ENCODE data around the gene MAN1C1. TPM values are rescaled to one million over a fixed set of nuclear protein-coding genes. Genes with fewer than 3 reads are reported as not detected.

The MAN1C1 gene
- total and polyA plus RNA-seq, 10 of the 15 experiments (the other 5 are each of a cell fraction or from before 2014, with no cell fraction given): 0.12 to 0.56 (median 0.22) TPM; not detected in 3

DNA sequence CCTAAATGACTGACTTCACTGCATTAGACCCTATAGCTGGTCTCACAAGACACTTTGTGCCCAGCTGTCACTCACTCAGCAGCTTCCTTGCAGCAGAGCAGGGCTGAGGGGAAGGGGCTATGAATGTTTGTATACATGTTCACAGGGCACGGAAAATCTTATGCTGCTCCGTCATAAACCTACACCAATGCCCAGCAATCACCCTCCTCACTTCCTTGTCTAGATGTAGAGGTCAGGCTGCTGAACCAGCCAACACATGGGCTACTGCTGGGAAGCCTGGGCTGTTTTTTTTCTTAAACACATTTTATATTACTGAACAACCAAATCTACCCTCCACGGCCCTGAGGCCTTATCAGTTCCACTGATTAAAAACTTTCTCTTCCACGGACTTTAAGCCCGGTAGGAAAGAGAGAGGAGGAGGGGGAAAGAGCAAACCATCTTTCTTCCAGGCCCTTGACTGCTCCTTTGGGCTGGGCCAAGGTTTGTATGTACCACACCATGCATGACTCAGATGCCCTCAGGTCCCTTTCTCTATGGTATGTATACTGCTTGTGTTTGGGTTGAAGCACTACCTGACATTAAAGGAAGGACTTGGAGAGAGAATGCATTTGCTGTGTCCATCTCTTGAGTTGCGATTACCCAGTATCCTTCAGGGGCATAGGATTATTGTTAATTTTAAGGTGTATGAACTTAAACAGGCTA lies 215.9 kb downstream of the MAN1C1 start (continued):
- TF ChIP-seq, protein P1, sequence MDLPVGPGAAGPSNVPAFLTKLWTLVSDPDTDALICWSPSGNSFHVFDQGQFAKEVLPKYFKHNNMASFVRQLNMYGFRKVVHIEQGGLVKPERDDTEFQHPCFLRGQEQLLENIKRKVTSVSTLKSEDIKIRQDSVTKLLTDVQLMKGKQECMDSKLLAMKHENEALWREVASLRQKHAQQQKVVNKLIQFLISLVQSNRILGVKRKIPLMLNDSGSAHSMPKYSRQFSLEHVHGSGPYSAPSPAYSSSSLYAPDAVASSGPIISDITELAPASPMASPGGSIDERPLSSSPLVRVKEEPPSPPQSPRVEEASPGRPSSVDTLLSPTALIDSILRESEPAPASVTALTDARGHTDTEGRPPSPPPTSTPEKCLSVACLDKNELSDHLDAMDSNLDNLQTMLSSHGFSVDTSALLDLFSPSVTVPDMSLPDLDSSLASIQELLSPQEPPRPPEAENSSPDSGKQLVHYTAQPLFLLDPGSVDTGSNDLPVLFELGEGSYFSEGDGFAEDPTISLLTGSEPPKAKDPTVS (IDR thresholded peaks at IDR 0.05; ENCODE audit: low read depth, low read length): no peak

DNA sequence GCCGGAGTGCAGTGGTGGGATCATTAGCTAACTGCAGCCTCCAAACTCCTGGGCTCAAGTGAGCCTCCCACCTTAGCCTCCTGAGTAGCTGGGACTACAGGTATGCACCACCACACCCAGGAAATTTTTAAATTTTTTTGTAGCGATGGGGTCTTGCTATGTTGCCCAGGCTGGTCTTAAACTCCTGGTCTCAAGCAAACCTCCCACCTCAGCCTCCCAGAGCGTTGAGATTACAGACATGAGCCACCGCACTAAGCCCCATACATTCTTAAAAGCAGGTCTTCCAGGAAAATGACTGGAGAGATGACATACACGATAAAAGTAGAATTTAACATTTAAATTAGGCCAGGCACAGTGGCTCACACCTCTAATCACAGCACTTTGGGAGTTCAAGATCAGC lies 216.6 kb downstream of the MAN1C1 start:
- ChIA-PET RAD21 (ENCODE audit: unreplicated experiment) (interaction anchor here (1.4 kb wide), 1 partner anchor 12 kb away, joined by 3 read pairs; no protein-coding TSS in a partner anchor), SMC1A (ENCODE audit: uncharacterized antibody, unreplicated experiment) (no interaction called here), POLR2A (no interaction called here), CTCF (interaction anchor here (1.1 kb wide), 1 partner anchor 21 kb away, joined by 4 read pairs; no protein-coding TSS in a partner anchor)
- Histone ChIP-seq H3K79me2 (ENCODE audit: control insufficient read depth, insufficient read depth, low read length) (no peaks in the 10 kb centered on the region), H3K4me3 (no peak overlapping the region), H3K27me3 (replicated peaks in 1 of 2; ENCODE audit: control insufficient read depth in 2 of 2, insufficient read depth in 2 of 2, low read length in 1 of 2) (no peaks in the 10 kb centered on the region), H3K9me3 (replicated peaks; ENCODE audit: control insufficient read depth, insufficient read depth, low read length) (no peaks in the 10 kb centered on the region), H3K4me2 (ENCODE audit: control insufficient read depth, insufficient read depth) (no peak overlapping the region), H3K4me1 (ENCODE audit: control insufficient read depth, insufficient read depth, low read length) (no peaks in the 10 kb centered on the region), H4K20me1 (ENCODE audit: control insufficient read depth, insufficient read depth) (no peaks in the 10 kb centered on the region), H3K9ac (ENCODE audit: control insufficient read depth, insufficient read depth, low read length) (no peak overlapping the region), H2AFZ (ENCODE audit: control insufficient read depth, low read depth, low read length) (no peak overlapping the region), H3K27ac (ENCODE audit: control insufficient read depth, insufficient read depth) (no peak overlapping the region), H3K36me3 (ENCODE audit: control insufficient read depth in 2 of 2, insufficient read depth in 2 of 2, low read length in 1 of 2) (peaks cover 7 to 31% of the 10 kb centered on the region in 2 experiments)
- intact Hi-C loops (cut with micrococcal nuclease; ENCODE audit: unreplicated experiment) (no loop called here), in situ Hi-C loops (cut with MboI) (no loop called here)
- FAIRE-seq (no peak), DNase-seq (ENCODE audit: low read depth, low spot score) (no peak), ATAC-seq (no peak)
- 98% methylated on average over 5 of the region's 5 CpGs for WGBS (ENCODE audit: insufficient coverage, insufficient replicate concordance, low lambda C conversion rate, missing lambda C conversion rate)
- TF ChIP-seq RAD51 (IDR thresholded peaks at IDR 0.05): no peak
- no peak for TF ChIP-seq IKZF1 (conservative IDR thresholded peaks at IDR 0.05)
- TF ChIP-seq, protein P2, sequence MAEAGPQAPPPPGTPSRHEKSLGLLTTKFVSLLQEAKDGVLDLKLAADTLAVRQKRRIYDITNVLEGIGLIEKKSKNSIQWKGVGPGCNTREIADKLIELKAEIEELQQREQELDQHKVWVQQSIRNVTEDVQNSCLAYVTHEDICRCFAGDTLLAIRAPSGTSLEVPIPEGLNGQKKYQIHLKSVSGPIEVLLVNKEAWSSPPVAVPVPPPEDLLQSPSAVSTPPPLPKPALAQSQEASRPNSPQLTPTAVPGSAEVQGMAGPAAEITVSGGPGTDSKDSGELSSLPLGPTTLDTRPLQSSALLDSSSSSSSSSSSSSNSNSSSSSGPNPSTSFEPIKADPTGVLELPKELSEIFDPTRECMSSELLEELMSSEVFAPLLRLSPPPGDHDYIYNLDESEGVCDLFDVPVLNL (IDR thresholded peaks at IDR 0.05; ENCODE audit: low read depth, low read length): no peak
- TF ChIP-seq WRNIP1 (IDR thresholded peaks at IDR 0.05; ENCODE audit: borderline replicate concordance, low read depth, low read length): no peak
- no peak for TF ChIP-seq MEF2A (IDR thresholded peaks at IDR 0.05; ENCODE audit: insufficient read depth, low read depth, low read length)
- no peak for TF ChIP-seq ATF7 (IDR thresholded peaks at IDR 0.05; ENCODE audit: low read depth)
- TF ChIP-seq, protein P3, sequence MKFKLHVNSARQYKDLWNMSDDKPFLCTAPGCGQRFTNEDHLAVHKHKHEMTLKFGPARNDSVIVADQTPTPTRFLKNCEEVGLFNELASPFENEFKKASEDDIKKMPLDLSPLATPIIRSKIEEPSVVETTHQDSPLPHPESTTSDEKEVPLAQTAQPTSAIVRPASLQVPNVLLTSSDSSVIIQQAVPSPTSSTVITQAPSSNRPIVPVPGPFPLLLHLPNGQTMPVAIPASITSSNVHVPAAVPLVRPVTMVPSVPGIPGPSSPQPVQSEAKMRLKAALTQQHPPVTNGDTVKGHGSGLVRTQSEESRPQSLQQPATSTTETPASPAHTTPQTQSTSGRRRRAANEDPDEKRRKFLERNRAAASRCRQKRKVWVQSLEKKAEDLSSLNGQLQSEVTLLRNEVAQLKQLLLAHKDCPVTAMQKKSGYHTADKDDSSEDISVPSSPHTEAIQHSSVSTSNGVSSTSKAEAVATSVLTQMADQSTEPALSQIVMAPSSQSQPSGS (IDR thresholded peaks at IDR 0.05; ENCODE audit: low read length): no peak
- no peak for TF ChIP-seq MTA3 (IDR thresholded peaks at IDR 0.05; ENCODE audit: borderline replicate concordance, low read length)
- TF ChIP-seq, protein P4, sequence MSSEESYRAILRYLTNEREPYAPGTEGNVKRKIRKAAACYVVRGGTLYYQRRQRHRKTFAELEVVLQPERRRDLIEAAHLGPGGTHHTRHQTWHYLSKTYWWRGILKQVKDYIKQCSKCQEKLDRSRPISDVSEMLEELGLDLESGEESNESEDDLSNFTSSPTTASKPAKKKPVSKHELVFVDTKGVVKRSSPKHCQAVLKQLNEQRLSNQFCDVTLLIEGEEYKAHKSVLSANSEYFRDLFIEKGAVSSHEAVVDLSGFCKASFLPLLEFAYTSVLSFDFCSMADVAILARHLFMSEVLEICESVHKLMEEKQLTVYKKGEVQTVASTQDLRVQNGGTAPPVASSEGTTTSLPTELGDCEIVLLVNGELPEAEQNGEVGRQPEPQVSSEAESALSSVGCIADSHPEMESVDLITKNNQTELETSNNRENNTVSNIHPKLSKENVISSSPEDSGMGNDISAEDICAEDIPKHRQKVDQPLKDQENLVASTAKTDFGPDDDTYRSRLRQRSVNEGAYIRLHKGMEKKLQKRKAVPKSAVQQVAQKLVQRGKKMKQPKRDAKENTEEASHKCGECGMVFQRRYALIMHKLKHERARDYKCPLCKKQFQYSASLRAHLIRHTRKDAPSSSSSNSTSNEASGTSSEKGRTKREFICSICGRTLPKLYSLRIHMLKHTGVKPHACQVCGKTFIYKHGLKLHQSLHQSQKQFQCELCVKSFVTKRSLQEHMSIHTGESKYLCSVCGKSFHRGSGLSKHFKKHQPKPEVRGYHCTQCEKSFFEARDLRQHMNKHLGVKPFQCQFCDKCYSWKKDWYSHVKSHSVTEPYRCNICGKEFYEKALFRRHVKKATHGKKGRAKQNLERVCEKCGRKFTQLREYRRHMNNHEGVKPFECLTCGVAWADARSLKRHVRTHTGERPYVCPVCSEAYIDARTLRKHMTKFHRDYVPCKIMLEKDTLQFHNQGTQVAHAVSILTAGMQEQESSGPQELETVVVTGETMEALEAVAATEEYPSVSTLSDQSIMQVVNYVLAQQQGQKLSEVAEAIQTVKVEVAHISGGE (CRISPR knock-in tag; IDR thresholded peaks at IDR 0.05): no peak
- TF ChIP-seq MXI1 (IDR thresholded peaks at IDR 0.05; ENCODE audit: low read depth, low read length): no peak
- no peak for TF ChIP-seq GATAD2B (conservative IDR thresholded peaks at IDR 0.05; ENCODE audit: low read depth)
- TF ChIP-seq SIN3A (IDR thresholded peaks at IDR 0.05; ENCODE audit: low read depth, low read length): no peak
- BruUV-seq (replicated peaks): no TSS peak

Data from GM12878 (cell line).